Measurements from ENCODE around the gene HELB.

HELB gene

GRCh38 chr12:66380769-66381535 lies 78.7 kb downstream of the HELB start:
- H3K4me3 ChIP-seq (ENCODE audit: low read depth, low read length): no peak overlapping the region
- H3K9me3 ChIP-seq (ENCODE audit: severe bottlenecking): no peaks in the 10 kb centered on the region
- no peak for DNase-seq
- no peak overlapping the region for H3K27ac ChIP-seq
- H3K36me3 ChIP-seq: peaks cover 15% of the 10 kb centered on the region; the same call in 1 of the 2 replicates
- TF ChIP-seq CTCF (IDR thresholded peaks at IDR 0.05; ENCODE audit: low read depth, low read length): no peak
- H3K27me3 ChIP-seq (ENCODE audit: insufficient read depth, low read depth, severe bottlenecking): no peaks in the 10 kb centered on the region

GRCh38 chr12:66387117-66387516 lies 84.8 kb downstream of the HELB start:
- no peak for DNase-seq
- no peak overlapping the region for H3K4me3 ChIP-seq (ENCODE audit: low read depth, low read length)
- no peaks in the 10 kb centered on the region for H3K27me3 ChIP-seq (ENCODE audit: insufficient read depth, low read depth, severe bottlenecking)
- no peak for TF ChIP-seq CTCF (IDR thresholded peaks at IDR 0.05; ENCODE audit: low read depth, low read length)
- H3K9me3 ChIP-seq (ENCODE audit: severe bottlenecking): no peaks in the 10 kb centered on the region
- H3K36me3 ChIP-seq: peaks cover 18% of the 10 kb centered on the region
- H3K27ac ChIP-seq: no peak overlapping the region
